Measurements from ENCODE around the gene RAD51D.
"Not testable (repeated sequence)": the region's sequence is repeated elsewhere in the genome, so short reads cannot be mapped to it uniquely, and the experiment has no call there.

Gene RAD51D

DNA sequence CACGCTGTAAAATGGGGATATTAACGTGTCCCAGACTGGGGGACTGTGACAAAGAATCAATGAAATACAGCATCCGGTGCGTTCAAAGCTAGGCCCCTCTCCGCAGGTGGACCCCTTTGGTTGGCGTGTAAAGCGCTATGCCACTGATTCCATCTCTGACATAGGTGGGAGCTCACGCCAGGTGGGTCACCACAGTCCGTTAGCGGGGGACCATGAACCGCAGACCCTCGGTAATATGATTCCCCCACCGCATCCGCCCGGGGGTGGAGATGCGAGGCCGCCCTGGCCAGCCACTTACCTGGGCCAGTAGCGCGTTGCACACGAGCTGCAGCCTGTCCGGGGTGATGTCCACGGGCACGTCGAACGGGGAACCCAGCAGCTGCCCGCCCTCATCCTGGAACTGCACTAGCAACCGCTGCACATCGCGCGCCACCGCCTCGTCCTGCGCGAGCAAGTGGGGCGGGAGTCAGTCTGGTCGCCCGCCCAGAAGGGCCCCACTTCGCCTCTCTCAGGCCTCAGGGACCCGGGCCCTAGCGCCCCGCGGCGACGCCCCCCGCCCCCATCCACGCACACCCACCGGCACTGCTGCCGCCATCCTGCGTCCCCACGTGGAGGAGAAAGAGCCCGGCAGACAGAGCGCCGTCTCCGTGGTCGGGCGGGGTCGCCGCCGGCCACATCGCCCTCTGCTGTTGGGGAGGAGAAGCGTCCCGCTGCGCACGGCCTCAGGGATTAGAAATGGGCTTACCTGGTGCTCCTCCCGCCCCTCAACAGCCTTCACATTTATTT, 22.2 kb upstream of the RAD51D start, which contains the start of gene NLE1:
NLE1 (minus strand) TSS at position 623 of the 786 bp plus-strand sequence; CDS start at position 595, 28 bp downstream.
- peak; percentile 84 for DNase-seq

DNA sequence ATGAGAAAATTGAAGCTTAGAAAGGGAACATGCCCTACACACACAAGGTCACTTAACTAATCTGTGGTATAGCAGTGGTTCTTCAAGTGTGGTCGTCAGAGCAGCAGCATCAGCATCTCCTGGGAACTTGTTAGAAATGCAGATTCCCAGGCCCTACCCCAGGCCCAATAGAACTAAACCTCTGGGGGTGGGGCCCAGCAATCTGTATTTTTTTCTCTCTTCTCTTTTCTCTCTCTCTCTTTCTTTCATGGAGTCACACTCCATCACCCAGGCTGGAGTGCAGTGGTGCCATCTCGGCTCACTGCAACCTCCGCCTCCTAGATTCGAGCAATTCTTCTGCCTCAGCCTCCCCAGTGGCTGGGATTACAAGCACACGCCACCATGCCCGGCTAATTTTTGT, 18.6 kb upstream of the RAD51D start:
- DNase-seq, result no peak

DNA sequence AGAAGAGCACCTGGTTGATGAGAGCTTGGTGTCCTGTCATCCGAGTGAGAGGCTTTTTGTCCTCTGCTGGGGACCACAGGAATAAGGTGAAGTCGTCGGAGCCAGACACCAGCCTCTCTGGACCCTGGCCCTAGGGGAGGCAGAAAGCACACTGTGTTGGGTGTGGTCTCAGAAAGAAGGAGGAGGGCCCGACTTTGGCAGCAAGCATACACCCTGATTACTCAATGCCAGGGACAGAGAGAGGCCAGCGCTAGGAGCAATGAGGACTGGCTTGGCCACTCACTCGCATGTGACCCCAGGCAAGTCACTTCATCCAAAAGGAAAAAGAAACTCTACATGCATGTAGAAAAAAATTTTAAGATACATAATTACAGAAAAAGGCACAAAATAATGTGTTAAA, 15.7 kb upstream of the RAD51D start:
- DNase-seq, result no peak

- DNase-seq, result no peak
These were observed 13.3 kb upstream of the RAD51D start for GRCh38 chr17:35132816-35133550.

- no peak for DNase-seq
These were observed 12.4 kb upstream of the RAD51D start for GRCh38 chr17:35132099-35132498.

GRCh38 chr17:35130392-35130791, 10.7 kb upstream of the RAD51D start:
- DNase-seq, result no peak

GRCh38 chr17:35129973-35130351, 10.3 kb upstream of the RAD51D start:
- no peak for DNase-seq

DNA sequence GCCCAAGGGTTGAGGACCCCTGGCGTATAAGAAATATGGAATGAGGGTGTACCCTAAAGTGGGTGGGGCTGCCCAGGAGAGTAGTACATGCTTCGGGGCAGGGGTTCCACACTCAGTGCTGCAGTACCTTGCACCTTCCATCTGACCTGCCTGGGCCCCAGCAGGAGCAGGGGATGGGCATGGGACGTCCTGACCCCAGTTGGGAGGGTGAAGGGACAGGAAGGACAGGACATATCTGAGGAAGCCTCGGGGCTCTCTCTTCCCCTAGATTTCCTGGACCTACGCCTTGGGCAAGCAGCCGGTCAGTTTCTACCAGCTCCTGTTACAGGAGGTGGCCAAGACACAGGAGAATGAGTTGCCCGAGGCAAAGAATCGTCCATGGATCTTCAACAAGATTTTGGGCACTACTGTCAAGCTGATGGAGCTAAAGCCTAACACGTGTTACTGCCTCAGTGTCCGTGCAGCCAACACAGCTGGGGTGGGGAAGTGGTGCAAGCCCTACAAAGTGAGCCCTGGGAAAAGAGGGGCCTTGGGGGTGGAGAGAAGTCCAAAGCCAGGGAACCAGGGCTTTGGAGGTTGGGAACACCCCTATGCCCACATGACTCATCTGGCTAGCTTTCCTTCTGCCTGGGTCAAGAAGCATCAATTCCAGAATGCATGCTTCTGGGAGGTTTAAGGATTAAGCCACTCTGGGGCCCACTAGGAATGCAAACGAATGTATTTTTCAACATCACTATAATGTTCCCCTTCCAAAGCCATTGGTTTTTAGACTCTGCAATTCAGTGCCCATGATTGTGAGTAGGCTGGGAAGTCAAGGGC, 9.7 kb upstream of the RAD51D start:
- DNase-seq, result no peak

DNA sequence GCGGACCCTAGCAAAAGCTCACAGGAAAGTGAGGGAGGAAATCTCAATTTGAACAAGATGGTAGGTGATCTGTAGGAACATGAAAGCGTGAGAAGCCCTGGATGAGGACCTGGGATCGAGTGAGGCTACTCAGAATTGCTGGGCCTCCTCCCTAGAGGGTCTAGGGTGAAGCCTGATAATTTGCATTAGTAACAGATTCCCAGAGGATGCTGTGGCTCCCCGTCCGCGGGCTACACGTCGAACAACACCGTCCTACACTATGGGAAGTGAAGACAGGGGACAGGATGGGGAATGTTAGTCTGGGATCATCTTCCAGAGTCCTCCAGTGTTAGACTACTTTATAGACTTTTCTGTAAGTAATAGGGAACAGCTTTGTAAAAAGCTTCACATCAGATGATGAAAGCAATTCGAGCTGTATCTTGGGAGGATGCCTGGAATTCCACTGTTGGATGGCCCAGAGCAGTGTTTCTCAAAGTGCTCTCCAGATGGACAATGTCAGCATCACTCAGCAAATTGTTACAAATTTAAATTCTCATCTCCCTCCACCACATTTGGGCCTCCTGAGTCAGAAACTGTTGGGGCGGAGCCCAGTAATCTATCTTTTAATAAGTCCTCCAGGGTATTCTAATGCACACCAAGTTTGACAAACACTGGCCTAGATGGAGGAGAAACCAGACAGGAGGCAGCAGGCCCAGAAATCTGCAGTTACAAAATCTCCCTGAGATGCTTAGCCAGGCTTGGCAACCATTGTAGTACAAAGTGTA, 8.3 kb upstream of the RAD51D start:
- no peak for DNase-seq

GRCh38 chr17:35121315-35121714, 1.7 kb upstream of the RAD51D start, which contains the start of gene FNDC8:
Gene FNDC8 (plus strand): TSS chr17:35121615. CDS start chr17:35121694, 79 bp downstream.
- no peak for DNase-seq

GRCh38 chr17:35117984-35118383, 1.7 kb downstream of the RAD51D start:
- no peak for DNase-seq

- no peak for DNase-seq
These were observed 2.8 kb downstream of the RAD51D start for GRCh38 chr17:35116845-35117244.

GRCh38 chr17:35110791-35111190, 8.9 kb downstream of the RAD51D start:
- not testable (repeated sequence) for DNase-seq

DNA sequence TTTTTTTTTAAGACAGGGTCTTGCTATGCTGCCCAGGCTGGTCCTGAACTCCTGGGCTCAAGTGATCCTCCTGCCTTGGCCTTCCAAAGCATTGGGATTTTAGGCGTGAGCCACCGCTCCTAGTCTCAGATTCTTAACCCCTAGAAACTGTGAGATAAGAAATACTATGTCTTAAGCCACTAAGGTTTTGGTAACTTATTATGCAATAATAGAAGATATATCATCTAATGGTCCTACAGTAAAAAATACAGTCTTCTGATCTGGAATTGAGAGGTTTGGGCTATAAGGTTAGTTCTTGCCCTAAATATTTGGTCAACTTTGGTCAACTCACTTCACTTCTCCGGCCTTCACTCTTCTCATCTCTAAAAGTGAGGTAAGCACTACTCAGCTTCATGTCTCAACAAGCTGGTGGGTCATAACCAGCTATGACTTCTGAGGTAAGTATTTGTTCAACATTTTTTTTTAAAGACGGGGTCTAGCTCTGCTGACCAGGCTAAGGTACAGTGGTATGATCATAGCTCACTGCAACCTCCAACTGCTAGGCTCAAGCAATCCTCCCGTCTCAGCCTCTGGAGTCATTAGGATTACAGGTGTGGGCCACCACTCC, 14.7 kb downstream of the RAD51D start:
- DNase-seq, result no peak

DNA sequence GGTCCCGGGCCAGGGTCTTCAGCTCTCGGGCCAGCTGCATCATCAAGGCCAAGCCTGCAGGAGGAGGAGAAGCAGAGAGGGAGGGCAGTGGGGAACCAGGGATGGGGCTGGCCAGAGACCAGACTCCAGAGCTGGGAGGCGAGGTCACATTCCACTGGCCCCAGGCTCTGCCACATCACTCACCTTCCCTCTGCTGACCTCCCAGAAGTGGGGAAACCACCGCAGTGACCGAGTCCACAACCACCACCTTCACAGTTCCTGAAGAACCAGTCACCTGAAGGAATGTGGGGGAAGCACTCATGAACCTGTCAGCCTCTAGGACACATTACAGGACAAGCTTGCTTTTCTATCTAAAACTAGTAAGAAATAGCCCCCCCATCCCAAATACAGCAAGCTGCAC, 16.4 kb downstream of the RAD51D start:
- no peak for DNase-seq

- DNase-seq, result no peak
These were observed 17.9 kb downstream of the RAD51D start for GRCh38 chr17:35101725-35102124.

GRCh38 chr17:35101036-35101435, 18.6 kb downstream of the RAD51D start:
- no peak for DNase-seq

GRCh38 chr17:35099908-35100307, 19.8 kb downstream of the RAD51D start:
- DNase-seq, result no peak

GRCh38 chr17:35097776-35098175, 21.9 kb downstream of the RAD51D start:
- DNase-seq, result no peak

DNA sequence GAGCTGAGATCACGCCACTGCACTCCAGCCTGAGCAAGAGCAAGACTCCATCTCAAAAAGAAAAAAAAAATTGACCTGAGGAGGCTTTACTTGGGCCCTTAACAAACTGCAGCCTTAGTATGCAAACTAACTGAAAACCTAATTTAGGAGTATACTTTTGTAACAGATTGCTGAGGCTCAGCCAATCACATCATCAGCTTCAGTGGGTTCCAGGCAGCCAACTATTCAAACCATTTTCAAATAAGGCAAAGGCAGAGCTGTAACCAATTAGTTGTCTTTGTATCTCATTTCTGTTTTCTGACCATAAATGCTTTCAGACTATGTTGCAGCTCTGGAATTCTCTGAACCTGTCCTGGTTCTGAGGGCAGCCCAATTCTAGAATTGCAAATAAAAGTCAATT, 23.9 kb downstream of the RAD51D start:
- DNase-seq, result no peak

DNA sequence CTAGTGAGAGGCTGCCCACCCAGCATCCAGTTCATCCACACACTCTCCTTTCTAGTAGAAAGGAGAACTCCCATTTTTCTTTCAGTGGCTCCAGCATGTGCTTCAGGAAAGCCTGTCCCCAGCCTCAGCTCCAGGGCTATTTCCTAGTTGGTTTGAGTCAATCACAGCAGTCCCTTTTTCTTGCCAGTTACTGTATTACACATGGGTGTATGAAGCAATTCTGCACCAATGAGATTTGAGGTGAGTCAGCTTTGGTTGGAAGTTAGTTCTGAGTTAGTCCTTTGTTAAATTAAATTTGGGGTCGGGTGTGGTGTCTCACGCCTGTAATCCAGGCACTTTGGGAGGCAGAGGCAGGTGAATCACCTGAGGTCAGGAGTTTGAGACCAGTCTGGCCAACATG, 24.8 kb downstream of the RAD51D start:
- no peak for DNase-seq

DNA sequence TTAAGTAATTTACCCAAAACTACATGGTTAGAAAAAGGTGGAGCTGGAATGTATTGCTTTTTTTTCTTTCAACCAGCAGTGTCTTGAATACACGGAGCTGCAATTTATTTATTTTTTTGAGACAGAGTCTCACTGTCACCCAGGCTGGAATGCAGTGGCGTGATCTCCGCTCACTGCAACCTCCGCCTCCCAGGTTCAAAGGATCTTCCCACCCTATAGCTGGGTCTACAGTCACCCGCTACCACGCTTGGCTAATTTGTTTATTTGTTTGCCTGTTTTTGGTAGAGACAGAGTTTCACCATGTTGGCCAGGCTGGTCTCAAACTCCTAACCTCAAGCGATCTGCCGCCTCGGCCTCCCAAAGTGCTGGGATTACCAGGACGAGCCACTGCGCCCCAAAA, 29.0 kb downstream of the RAD51D start:
- DNase-seq, result not testable (repeated sequence)

Data from NCI-H345 (cell line).